Hair follicle dermal papilla cell (primary cell): ENCODE data around the gene SHISA4. TPM values are rescaled to one million over a fixed set of nuclear protein-coding genes. Genes with fewer than 3 reads are reported as not detected.

ENCODE experiments used
- small RNA-seq: library from RNA; depleted of rRNA; stranded (forward); fragments of <200 nt; gene quantifications from one replicate; pipeline ENCODE3, GENCODE V24; 2012
- total RNA-seq: library from RNA; depleted of rRNA; stranded (reverse); fragments of >200 nt; gene quantifications from 2 replicates; pipeline ENCODE4 v1.2.3, GENCODE V29; 2012

SHISA4 gene
- total RNA-seq, result 32.5 and 41.9 TPM in 2 replicates

GRCh38 chr1:201888282-201889089, at the start of gene SHISA4:
Gene SHISA4 (plus strand): TSS chr1:201888898. CDS start chr1:201888995, 97 bp downstream.

Small RNA genes lying within 50 kb of the gene (small RNA-seq; reads per million reads assigned to genes)
- not detected for gene MIR6739

Other genes with a start within 250 kb of the SHISA4 start
- gene IPO9, start 59.7 kb upstream of the SHISA4 start, total RNA-seq, result 30.3 and 30.7 TPM in 2 replicates
- 43.2 and 60.5 TPM in 2 replicates for gene LMOD1, start 57.6 kb downstream of the SHISA4 start, total RNA-seq
- gene TIMM17A, start 66.6 kb downstream of the SHISA4 start, total RNA-seq, result 39.3 and 48.9 TPM in 2 replicates
- gene RNPEP, start 93.8 kb downstream of the SHISA4 start, total RNA-seq, result 81.3 and 101 TPM in 2 replicates
- 0.49 and 0.81 TPM in 2 replicates for gene ELF3, start 121.7 kb downstream of the SHISA4 start, total RNA-seq
- gene GPR37L1, start 234.0 kb downstream of the SHISA4 start, total RNA-seq, result not detected in 2 replicates